ENCODE data around the gene SPRY4.

- no peak for TF ChIP-seq CTCF (IDR thresholded peaks at IDR 0.05; ENCODE audit: low read depth, low read length, poor library complexity, severe bottlenecking)
- TF ChIP-seq EZH2phosphoT487 (IDR thresholded peaks at IDR 0.05; ENCODE audit: borderline replicate concordance, low read length) = no peak
Observed at GRCh38 chr5:142281966-142282365, 42.9 kb downstream of the SPRY4 start.
